Endothelial cell of umbilical vein (primary cell): Measurements from ENCODE around the gene KRTAP21-1. TPM values are rescaled to one million over a fixed set of nuclear protein-coding genes. Genes with fewer than 3 reads are reported as not detected.

Experiments used
- BruUV-seq: library from RNA; stranded (reverse); fragments of 400-500 nt; replicated peaks from 2 replicates; lab custom pipeline; 2021; lab: Mats Ljungman, UMichigan
- CTCF ChIA-PET: fragments of 300-600, 350-600 bp; sonication (Branson Sonifier 250); formaldehyde crosslinking; loops from one replicate; lab custom pipeline; 2021; ENCODE audit warnings: antibody characterized with exemption, inconsistent platforms; lab: Charles Lee
- POLR2A ChIA-PET: fragments of 300-600, 350-600 bp; sonication (Branson Sonifier 250); formaldehyde crosslinking; loops from one replicate; lab custom pipeline; 2021; ENCODE audit warnings: antibody characterized with exemption, inconsistent platforms; lab: Charles Lee
- DNase-seq: peaks from one replicate; pipeline ENCODE4 v3.0.0-alpha.2; 2011; ENCODE audit warnings: low read depth, low spot score
- FAIRE-seq: peaks from 2 replicates; lab custom pipeline; 2011; peaks lifted over from hg19 to GRCh38; lab: Jason Lieb, UNC
- H2AFZ ChIP-seq: 2 replicates; pipeline ENCODE4 v1.6.0; 2012; ENCODE audit warnings: low read depth, low read length, control low read depth, inconsistent platforms
- H3K27ac ChIP-seq: 2 replicates; pipeline ENCODE4 v1.5.1; 2011; ENCODE audit warnings: low read depth, mild to moderate bottlenecking, control low read depth, low read length, moderate library complexity; ENCODE audit not compliant: insufficient read depth
- H3K27me3 ChIP-seq, 2 experiments: 2 replicates each; pipeline versions ENCODE4 v1.6.0 to v1.6.1; 2011; ENCODE audit warnings: low read length in 2 of 2, mixed read lengths in 1 of 2; ENCODE audit not compliant: control insufficient read depth in 2 of 2, insufficient read depth in 2 of 2
- H3K36me3 ChIP-seq, 2 experiments: 2 replicates in 1 of 2; 3 replicates in 1 of 2; pipeline ENCODE4 v1.5.1; 2011; ENCODE audit warnings: low read length in 2 of 2, mild to moderate bottlenecking in 1 of 2, moderate library complexity in 1 of 2; ENCODE audit not compliant: control insufficient read depth in 2 of 2, insufficient read depth in 2 of 2; ENCODE audit errors: extremely low read depth in 1 of 2
- H3K4me1 ChIP-seq: 3 replicates; pipeline ENCODE4 v1.5.1; 2011; ENCODE audit warnings: mild to moderate bottlenecking, low read length; ENCODE audit not compliant: control insufficient read depth, insufficient read depth; ENCODE audit errors: extremely low read depth
- H3K4me2 ChIP-seq: 2 replicates; pipeline ENCODE4 v1.6.1; 2011; ENCODE audit warnings: low read length, control low read depth, mixed read lengths; ENCODE audit not compliant: insufficient read depth
- H3K4me3 ChIP-seq, 3 experiments: fragments of 200-600 bp in 1 of 3; sonication (generic), shearing (Covaris generic) in 1 of 3; replicated peaks in 1 of 3; 2 replicates each; pipeline ENCODE4 v1.5.1; 2011 to 2016; ENCODE audit warnings: control low read depth in 3 of 3, low read length in 3 of 3, mild to moderate bottlenecking in 2 of 3, inconsistent platforms in 1 of 3, low read depth in 1 of 3, moderate library complexity in 1 of 3; ENCODE audit not compliant: insufficient read depth in 1 of 3
- H3K79me2 ChIP-seq: 2 replicates; pipeline ENCODE4 v1.6.0; 2012; ENCODE audit warnings: low read length, inconsistent platforms; ENCODE audit not compliant: control insufficient read depth, insufficient read depth
- H3K9ac ChIP-seq: replicated peaks from 2 replicates; pipeline ENCODE3; 2011; ENCODE audit warnings: low read length, control low read depth; ENCODE audit not compliant: insufficient read depth; ENCODE audit errors: extremely low read depth
- H3K9me1 ChIP-seq: replicated peaks from 3 replicates; pipeline ENCODE4 v1.6.0; 2011; ENCODE audit warnings: mild to moderate bottlenecking, low read length; ENCODE audit not compliant: control insufficient read depth, insufficient read depth; ENCODE audit errors: extremely low read depth
- H3K9me3 ChIP-seq: replicated peaks from 2 replicates; pipeline ENCODE4 v1.5.1; 2012; ENCODE audit warnings: low read length, inconsistent platforms; ENCODE audit not compliant: control insufficient read depth, insufficient read depth
- H4K20me1 ChIP-seq: replicated peaks from 2 replicates; pipeline ENCODE3; 2011; ENCODE audit warnings: mild to moderate bottlenecking, low read length; ENCODE audit not compliant: control insufficient read depth, insufficient read depth; ENCODE audit errors: extremely low read depth
- EZH2 ChIP-seq: IDR thresholded peaks from 2 replicates; pipeline ENCODE4 v1.6.1; 2012; ENCODE audit warnings: borderline replicate concordance, low read depth, mild to moderate bottlenecking, moderate library complexity, low read length, inconsistent platforms; ENCODE audit not compliant: severe bottlenecking
- FOS ChIP-seq: IDR thresholded peaks from 2 replicates; pipeline ENCODE4 v1.6.1; 2011; ENCODE audit warnings: mild to moderate bottlenecking, low read length, moderate library complexity, borderline replicate concordance; ENCODE audit not compliant: insufficient read depth
- GATA2 ChIP-seq: IDR thresholded peaks from 2 replicates; pipeline ENCODE4 v1.7.0; 2011; ENCODE audit warnings: low read depth, mild to moderate bottlenecking, moderate library complexity, mixed read lengths, low read length; ENCODE audit not compliant: insufficient read length, insufficient read depth
- JUN ChIP-seq: IDR thresholded peaks from 2 replicates; pipeline ENCODE4 v1.6.1; 2011; ENCODE audit warnings: borderline replicate concordance, low read depth; ENCODE audit not compliant: insufficient read length, insufficient read depth
- MAX ChIP-seq: IDR thresholded peaks from 2 replicates; pipeline ENCODE4 v1.6.1; 2011; ENCODE audit not compliant: insufficient read depth, insufficient read length
- MYC ChIP-seq: IDR thresholded peaks from one replicate; pipeline ENCODE4 v1.6.1; 2011; ENCODE audit warnings: mild to moderate bottlenecking, low read depth, low read length
- POLR2A ChIP-seq: IDR thresholded peaks from 2 replicates; pipeline ENCODE4 v1.6.1; 2012; ENCODE audit warnings: low read depth, mild to moderate bottlenecking, control low read depth, low read length
- POLR2AphosphoS5 ChIP-seq: IDR thresholded peaks from 2 replicates; pipeline ENCODE4 v1.6.1; 2012; ENCODE audit warnings: low read depth, mild to moderate bottlenecking, control low read depth, low read length, moderate library complexity; ENCODE audit not compliant: insufficient read depth
- dilution Hi-C: fragments of 300-500 bp; cut with MboI; formaldehyde crosslinking; loops from one replicate; pipeline ENCODE4 v1.15.0; 2019; ENCODE audit warnings: low sequenced_read_pairs; ENCODE audit not compliant: extremely low pct_ligation_motif_present
- intact Hi-C: fragments of 100-400 bp; cut with micrococcal nuclease; formaldehyde crosslinking; loops from one replicate; pipeline ENCODE4 v1.10.0; 2022
- polyA plus RNA-seq, 4 experiments: library from polyadenylated mRNA; depleted of rRNA in 3 of 4; stranded (reverse) in 3 of 4; unstranded in 1 of 4; fragments of >200 nt; gene quantifications; 2 replicates each; pipeline versions ENCODE4 v1.2.1 to v1.2.3, GENCODE V29; 2011 to 2012; ENCODE audit warnings: missing spikeins in 1 of 4
- total RNA-seq: library from RNA; stranded (reverse); gene quantifications from 2 replicates; pipeline ENCODE4 v1.2.3, GENCODE V29; 2021
- TF ChIP-seq, protein P1 (sequence below), 2 donors: IDR thresholded peaks; 1 replicate in 1 of 2; 2 replicates in 1 of 2; pipeline ENCODE4 v1.5.1; 2011; ENCODE audit warnings: low read length in 2 of 2, mild to moderate bottlenecking in 2 of 2, moderate library complexity in 2 of 2, control low read depth in 1 of 2, inconsistent platforms in 1 of 2, low read depth in 1 of 2; ENCODE audit not compliant: insufficient read depth in 1 of 2; ENCODE audit errors: extremely low read depth in 1 of 2

KRTAP21-1 gene
- total and polyA plus RNA-seq, 2 donors (not counting 3 experiments of a cell fraction or from before 2014, with no cell fraction given): not detected

GRCh38 chr21:30769724-30770431, 14.7 kb upstream of the KRTAP21-1 start:
- Histone ChIP-seq H3K79me2 (no peaks in the 10 kb centered on the region), H3K4me1 (no peaks in the 10 kb centered on the region), H3K27me3 (no peaks in the 10 kb centered on the region), H3K27ac (no peak overlapping the region), H3K4me2 (no peak overlapping the region), H3K9ac (no peak overlapping the region), H3K36me3 (no peaks in the 10 kb centered on the region), H3K4me3 (no peak overlapping the region), H3K9me1 (no peaks in the 10 kb centered on the region), H2AFZ (no peak overlapping the region), H3K9me3 (peaks cover 5% of the 10 kb centered on the region), H4K20me1 (no peaks in the 10 kb centered on the region)
- intact Hi-C loops: no loop called here
- POLR2A ChIA-PET: no interaction called here
- no peak for TF ChIP-seq MAX
- no peak for TF ChIP-seq GATA2
- TF ChIP-seq MYC: no peak
- no peak for TF ChIP-seq JUN
- no peak for TF ChIP-seq EZH2
- no peak for TF ChIP-seq POLR2AphosphoS5
- no peak for TF ChIP-seq POLR2A
- TF ChIP-seq, protein P1, sequence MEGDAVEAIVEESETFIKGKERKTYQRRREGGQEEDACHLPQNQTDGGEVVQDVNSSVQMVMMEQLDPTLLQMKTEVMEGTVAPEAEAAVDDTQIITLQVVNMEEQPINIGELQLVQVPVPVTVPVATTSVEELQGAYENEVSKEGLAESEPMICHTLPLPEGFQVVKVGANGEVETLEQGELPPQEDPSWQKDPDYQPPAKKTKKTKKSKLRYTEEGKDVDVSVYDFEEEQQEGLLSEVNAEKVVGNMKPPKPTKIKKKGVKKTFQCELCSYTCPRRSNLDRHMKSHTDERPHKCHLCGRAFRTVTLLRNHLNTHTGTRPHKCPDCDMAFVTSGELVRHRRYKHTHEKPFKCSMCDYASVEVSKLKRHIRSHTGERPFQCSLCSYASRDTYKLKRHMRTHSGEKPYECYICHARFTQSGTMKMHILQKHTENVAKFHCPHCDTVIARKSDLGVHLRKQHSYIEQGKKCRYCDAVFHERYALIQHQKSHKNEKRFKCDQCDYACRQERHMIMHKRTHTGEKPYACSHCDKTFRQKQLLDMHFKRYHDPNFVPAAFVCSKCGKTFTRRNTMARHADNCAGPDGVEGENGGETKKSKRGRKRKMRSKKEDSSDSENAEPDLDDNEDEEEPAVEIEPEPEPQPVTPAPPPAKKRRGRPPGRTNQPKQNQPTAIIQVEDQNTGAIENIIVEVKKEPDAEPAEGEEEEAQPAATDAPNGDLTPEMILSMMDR (IDR thresholded peaks at IDR 0.05; ENCODE audit: extremely low read depth in 1 of 2, insufficient read depth in 1 of 2, low read depth in 1 of 2, low read length in 2 of 2): no peak
- no peak for TF ChIP-seq FOS
- no peak for DNase-seq
- no TSS peak for BruUV-seq
- CTCF ChIA-PET: no interaction called here
- dilution Hi-C loops: no loop called here
- FAIRE-seq: no peak
